SJCRH30 (cell line): ENCODE results near the gene CYP46A1. TPM values are rescaled to one million over a fixed set of nuclear protein-coding genes. Genes with fewer than 3 reads are reported as not detected.
A peak's percentile ranks its signal among the peaks of the same experiment; 100 is the strongest.

Experiments
- DNase-seq, 2 experiments: peaks; one replicate each; pipeline ENCODE4 v3.0.0-alpha.2; 2015 to 2020
- H3K27ac ChIP-seq: fragments of 250-450 bp; sonication (Bioruptor Pico); 2 replicates; pipeline ENCODE4 v1.5.1; 2020; ENCODE audit warnings: mild to moderate bottlenecking, moderate library complexity
- H3K27me3 ChIP-seq: fragments of 250-450 bp; sonication (Bioruptor Pico); 2 replicates; pipeline ENCODE4 v1.5.1; 2020; ENCODE audit warnings: mild to moderate bottlenecking, moderate library complexity
- H3K36me3 ChIP-seq: fragments of 250-450 bp; sonication (Bioruptor Pico); 2 replicates; pipeline ENCODE4 v1.5.1; 2020; ENCODE audit warnings: mild to moderate bottlenecking, moderate library complexity
- H3K4me1 ChIP-seq: fragments of 250-450 bp; sonication (Bioruptor Pico); 2 replicates; pipeline ENCODE4 v1.5.1; 2020; ENCODE audit warnings: mild to moderate bottlenecking, moderate library complexity
- H3K4me3 ChIP-seq: fragments of 250-450 bp; sonication (Bioruptor Pico); 2 replicates; pipeline ENCODE4 v1.5.1; 2020; ENCODE audit warnings: mild to moderate bottlenecking, moderate library complexity
- H3K9me3 ChIP-seq: fragments of 250-450 bp; sonication (Bioruptor Pico); replicated peaks from 2 replicates; pipeline ENCODE4 v1.5.1; 2020; ENCODE audit warnings: mild to moderate bottlenecking, moderate library complexity
- total RNA-seq: library from RNA; depleted of rRNA; stranded (reverse); fragments of >200 nt; shearing (Covaris generic); gene quantifications from 2 replicates; pipeline ENCODE4 v1.2.3, GENCODE V29; 2014

CYP46A1 gene
- total RNA-seq, 1 experiment from 2014 or later: 0.10 TPM

DNA sequence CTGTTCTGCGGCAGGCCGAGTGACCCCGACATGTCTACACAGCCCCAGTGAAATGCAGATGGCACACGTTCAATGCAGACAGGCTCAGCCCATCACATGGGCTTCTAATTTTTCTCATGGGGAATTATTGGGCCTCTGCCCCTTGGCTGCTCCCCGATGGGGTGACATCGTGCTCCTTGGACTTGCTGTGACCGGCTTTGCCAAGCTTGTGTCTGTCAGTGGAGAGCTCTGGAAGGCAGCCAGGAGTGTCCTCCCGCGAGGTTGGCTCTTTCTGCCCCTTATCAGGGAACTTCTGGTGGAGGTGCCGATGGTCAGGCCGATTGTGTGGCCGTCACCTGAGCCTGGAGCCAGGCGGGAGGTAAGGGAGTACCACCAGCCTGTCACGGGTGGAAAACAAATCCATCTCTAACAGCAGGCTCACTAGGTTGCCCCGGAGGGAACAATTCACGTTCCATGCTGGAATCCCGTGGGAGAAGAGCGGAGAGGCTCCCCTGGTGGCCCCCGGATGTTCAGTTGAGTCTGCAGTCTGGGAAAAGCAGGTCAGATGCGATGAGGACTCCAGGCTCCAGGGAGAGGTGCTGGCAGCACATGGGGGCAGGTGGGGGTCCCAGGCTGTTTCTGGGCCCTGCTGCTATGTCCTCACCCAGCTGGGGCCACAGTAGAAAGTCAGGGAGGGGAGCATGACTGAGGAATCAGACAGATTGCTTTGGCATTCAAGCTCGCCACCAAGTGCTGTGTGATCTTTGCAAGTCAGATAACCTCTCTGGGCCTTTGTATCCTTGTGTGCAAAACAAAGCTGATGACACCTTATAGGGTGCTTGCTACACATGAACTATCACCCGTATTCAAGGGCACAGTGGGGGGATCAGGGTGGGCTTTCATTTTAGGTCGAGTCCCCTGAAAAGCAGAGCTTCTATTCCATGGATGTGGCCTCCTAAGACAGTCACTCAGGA lies 65.9 kb downstream of the CYP46A1 start:
- Histone ChIP-seq H3K36me3 (no peaks in the 10 kb centered on the region), H3K27me3 (peaks cover 19% of the 10 kb centered on the region; the same call in 1 of the 2 replicates), H3K9me3 (no peaks in the 10 kb centered on the region), H3K27ac (no peak overlapping the region), H3K4me3 (no peak overlapping the region), H3K4me1 (peaks cover 44% of the 10 kb centered on the region)
- DNase-seq: no peak

DNA sequence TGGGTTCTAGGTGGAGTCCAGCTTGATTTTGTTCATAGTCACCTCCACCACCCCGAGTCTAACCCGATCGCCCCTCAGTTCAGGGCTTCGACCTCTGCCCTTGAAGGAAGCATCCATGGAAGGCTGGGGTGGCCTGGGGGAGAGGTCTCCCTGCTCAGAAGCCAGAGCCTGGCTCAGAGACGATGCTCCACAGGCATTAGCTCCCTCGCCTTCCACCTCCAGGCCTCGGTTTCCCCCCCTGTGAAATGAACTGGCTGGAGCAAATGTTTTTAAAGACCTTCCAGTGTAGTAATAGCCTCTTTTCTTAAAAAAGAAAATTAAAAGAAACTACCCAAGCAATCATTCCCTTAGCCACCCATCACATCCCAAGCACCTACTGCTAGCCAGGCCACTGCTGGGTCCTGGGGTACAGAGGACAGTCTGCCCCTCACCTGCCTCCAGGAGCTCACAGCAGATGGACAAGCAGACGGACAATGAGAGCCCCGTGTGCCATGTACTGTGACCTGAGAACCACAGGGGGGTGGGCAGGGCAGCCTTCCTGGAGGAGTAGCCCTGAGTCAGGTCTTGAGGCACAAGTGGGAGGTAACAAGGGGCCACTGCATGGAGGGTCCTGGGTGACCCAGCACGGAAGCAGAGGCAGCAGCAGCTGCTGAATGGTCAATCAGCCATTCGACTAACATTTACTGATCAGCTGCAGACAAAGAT lies 66.8 kb downstream of the CYP46A1 start:
- Histone ChIP-seq H3K36me3 (no peaks in the 10 kb centered on the region), H3K27ac (no peak overlapping the region), H3K27me3 (peaks cover 19% of the 10 kb centered on the region; the same call in 1 of the 2 replicates), H3K9me3 (no peaks in the 10 kb centered on the region), H3K4me3 (no peak overlapping the region), H3K4me1 (peaks cover 51% of the 10 kb centered on the region)
- DNase-seq: no peak

DNA sequence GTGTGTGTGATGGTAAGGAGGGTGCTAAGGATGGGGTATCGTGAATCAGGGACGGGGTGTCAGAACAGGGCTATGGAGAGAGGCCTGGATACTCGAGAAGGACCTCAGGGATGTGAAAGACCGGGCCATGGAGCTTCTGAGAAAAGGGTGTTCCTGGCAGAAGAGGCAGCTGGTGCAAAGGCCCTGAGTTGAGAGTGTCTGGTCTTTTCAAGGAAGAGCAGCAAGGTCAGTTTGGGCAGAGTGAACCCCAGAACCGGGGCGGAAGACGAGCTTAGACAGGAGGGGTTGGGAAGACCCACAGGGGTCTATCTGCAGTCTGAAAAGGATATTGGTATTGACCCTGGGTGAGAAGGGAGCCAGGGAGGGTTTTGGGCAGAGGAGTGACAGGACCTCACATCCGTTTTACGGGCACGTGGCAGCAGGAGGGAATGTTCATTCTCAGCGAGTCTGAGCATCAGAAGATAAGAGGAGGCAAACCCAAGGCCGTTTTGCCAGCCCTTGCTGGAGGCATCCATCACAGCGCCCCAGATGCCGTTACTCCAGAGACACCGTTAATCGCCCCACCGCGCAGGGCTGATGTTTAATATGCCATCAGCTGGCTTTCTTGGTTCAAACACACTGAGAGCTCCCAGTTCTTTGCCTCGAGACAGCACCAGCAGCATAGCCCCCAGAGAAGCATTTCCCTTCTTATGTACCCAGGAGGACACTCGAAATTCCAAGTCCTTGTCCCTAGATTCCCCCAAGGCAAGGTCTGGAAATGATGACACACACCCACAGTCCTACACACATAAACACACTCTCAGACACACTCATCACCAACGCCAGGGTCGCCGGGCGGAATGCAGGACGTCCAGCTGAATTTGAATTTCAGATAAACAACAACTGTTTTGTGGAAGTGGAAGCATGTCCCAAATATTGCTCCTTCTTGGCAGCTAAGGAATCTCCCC lies 67.7 kb downstream of the CYP46A1 start:
- H3K9me3 ChIP-seq: no peaks in the 10 kb centered on the region
- DNase-seq: peak in 1 of 2 experiments; percentile 39
- peaks cover 49% of the 10 kb centered on the region for H3K4me1 ChIP-seq
- H3K27ac ChIP-seq: no peak overlapping the region
- H3K27me3 ChIP-seq: peaks cover 19% of the 10 kb centered on the region; the same call in 1 of the 2 replicates
- H3K36me3 ChIP-seq: no peaks in the 10 kb centered on the region
- no peak overlapping the region for H3K4me3 ChIP-seq

DNA sequence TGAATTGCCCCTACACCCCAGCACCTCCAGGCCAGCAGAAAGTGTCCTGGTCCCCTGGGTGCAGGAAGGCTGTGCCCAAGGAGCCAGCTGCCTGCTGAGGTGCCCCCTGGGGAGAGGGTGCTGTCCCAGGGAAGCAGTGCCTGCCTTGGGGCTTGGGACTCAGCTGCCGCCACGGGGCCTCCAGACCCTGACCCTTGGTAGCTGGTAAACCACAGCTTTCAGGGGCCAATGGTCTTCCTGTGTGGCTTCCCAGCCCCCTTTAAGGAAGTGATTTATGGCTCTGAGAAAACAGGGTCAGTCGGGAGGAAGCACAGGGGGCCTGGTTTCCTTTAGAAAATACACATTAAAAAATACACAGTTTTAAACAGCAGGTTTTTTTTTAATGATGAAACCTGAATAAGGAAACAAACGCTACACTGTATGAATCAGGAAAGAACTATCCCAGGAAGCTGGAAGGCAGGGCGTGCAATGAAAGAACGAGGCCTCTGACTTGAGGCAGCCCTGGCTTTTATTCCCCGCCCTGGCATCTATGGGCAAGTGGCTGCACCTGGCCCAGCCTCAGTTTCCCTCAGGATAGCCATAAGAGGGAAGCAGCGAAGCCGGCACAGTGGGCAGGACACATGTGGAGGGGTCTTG lies 68.5 kb downstream of the CYP46A1 start:
- DNase-seq: peak in 1 of 2 experiments; percentile 57
- H3K4me1 ChIP-seq: peaks cover 45% of the 10 kb centered on the region

DNA sequence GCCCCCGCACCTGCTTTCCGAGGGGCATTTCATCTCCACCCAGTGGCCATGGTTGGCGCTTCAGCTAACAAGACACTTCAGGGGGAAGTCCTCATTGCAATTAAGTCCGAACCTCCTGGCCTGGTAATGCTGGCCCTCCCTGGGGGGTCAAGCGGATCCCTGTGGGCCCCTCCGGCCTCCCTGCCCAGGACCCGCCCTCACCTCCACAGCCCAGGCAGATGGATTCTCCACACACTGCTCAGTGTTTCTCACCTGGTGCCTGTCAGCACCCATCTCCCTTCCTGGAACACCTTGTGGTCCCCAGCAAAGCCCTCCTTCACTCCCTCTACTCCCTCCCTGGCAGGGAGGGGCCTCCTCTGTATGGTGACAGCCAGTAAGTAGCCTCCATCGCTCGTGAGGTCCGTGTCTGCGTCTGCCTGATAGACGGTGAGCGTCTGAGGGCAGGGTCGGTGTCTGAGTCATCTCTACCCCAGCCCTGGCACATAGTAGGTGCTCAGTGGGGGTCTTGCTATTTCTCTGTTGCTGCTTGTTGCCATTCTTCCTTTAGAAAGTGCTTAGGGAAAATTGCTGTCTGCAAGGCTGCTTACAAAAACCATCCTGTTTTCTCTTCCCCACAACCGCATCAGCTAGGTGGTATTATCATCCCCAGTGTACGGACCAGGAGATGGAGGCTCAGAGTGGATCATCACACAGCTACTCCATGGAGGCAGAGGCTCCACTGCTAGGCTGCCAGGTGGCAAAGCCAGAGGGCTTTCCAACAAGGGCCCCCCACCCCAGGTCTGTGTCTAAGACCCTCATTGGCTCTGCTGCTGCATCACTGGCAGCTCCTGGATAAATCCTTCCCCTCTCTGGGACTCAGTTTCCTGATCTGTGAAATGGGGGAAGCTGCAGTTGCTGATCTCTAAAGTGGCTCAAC lies 69.4 kb downstream of the CYP46A1 start:
- DNase-seq: no peak
- Histone ChIP-seq H3K4me1 (peaks cover 45% of the 10 kb centered on the region), H3K36me3 (no peaks in the 10 kb centered on the region), H3K9me3 (no peaks in the 10 kb centered on the region), H3K4me3 (no peak overlapping the region), H3K27me3 (peaks cover 17% of the 10 kb centered on the region; the same call in 1 of the 2 replicates), H3K27ac (no peak overlapping the region; the same call in 1 of the 2 replicates)

More for the DNA sequence above, 68.5 kb downstream of the CYP46A1 start:
- no peaks in the 10 kb centered on the region for H3K9me3 ChIP-seq
- no peaks in the 10 kb centered on the region for H3K36me3 ChIP-seq
- no peak overlapping the region for H3K27ac ChIP-seq
- peaks cover 19% of the 10 kb centered on the region; the same call in 1 of the 2 replicates for H3K27me3 ChIP-seq
- H3K4me3 ChIP-seq: no peak overlapping the region

DNA sequence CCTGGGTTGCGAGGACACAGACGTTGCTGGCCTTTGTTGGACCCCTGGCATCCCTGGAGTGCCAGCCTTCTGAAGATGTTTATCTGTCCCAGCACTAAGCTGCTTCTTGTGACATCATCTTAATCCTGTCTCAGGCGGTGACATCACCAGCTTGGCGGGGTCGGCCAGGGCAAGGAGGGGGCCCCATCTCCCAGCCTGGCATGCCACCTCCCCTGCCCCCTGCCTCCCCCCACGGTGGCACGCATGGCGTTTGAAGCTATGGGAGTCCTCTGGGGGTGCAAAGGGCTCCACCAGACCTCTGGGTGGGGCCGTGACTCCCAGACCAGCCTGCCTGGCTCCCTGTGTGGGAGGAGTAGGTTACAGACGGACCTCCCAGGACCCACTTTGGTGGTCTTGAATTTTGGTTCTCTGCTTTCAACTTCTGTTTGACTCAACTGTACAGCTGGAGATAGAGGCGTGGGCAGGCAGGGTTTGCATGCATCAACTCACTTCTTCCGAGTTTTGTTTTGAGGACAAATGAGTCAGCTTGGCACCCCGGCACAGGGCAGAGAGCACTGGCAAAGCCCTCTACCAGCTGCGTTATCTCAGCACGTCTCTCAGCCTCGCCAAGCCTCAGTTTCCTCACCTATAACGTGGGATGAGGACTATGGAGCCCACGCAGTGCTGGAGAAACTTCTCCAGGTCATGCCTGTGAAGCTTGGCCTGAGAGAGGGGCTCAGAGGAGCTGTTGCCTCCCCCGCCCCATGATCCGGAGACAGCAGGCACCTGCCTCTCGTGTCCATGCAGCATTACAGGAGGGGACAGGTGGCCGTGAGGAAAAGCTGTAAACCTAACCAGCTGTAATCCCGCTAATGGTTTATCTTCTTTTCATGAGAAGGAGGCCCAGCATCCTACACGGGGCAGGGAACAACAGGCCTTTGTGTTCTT lies 70.3 kb downstream of the CYP46A1 start:
- peak; percentile 81 to 94 for DNase-seq
- no peaks in the 10 kb centered on the region for H3K36me3 ChIP-seq
- peaks cover 45% of the 10 kb centered on the region for H3K4me1 ChIP-seq
- no peak overlapping the region for H3K4me3 ChIP-seq
- peak overlapping the region; percentile 68 for H3K27ac ChIP-seq
- no peaks in the 10 kb centered on the region for H3K9me3 ChIP-seq
- H3K27me3 ChIP-seq: peaks cover 8% of the 10 kb centered on the region; the same call in 1 of the 2 replicates

DNA sequence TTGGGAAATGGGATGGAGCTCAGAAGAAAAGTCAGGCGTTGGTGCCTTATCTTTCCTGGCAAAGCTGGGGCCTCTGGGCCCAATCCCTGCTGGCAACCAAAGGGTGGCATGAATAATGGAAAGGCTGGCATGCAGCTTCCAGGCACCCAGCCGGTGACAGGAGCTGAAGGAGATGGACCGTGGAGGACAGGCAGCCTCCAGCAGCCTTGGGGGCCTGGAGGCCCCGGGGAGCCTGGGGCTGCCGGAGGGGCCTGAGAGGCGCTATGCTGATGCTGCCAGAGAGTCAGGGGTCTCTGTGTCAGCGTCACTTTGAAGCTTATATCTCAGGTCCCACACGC lies 70.9 kb downstream of the CYP46A1 start:
- Histone ChIP-seq H3K36me3 (no peaks in the 10 kb centered on the region), H3K27ac (peak overlapping the region; percentile 68), H3K9me3 (no peaks in the 10 kb centered on the region), H3K4me1 (peaks cover 45% of the 10 kb centered on the region), H3K27me3 (0 out of 2 replicates have a peak, but pooled peaks cover 2% of the 10 kb centered on the region), H3K4me3 (no peak overlapping the region)
- no peak for DNase-seq

DNA sequence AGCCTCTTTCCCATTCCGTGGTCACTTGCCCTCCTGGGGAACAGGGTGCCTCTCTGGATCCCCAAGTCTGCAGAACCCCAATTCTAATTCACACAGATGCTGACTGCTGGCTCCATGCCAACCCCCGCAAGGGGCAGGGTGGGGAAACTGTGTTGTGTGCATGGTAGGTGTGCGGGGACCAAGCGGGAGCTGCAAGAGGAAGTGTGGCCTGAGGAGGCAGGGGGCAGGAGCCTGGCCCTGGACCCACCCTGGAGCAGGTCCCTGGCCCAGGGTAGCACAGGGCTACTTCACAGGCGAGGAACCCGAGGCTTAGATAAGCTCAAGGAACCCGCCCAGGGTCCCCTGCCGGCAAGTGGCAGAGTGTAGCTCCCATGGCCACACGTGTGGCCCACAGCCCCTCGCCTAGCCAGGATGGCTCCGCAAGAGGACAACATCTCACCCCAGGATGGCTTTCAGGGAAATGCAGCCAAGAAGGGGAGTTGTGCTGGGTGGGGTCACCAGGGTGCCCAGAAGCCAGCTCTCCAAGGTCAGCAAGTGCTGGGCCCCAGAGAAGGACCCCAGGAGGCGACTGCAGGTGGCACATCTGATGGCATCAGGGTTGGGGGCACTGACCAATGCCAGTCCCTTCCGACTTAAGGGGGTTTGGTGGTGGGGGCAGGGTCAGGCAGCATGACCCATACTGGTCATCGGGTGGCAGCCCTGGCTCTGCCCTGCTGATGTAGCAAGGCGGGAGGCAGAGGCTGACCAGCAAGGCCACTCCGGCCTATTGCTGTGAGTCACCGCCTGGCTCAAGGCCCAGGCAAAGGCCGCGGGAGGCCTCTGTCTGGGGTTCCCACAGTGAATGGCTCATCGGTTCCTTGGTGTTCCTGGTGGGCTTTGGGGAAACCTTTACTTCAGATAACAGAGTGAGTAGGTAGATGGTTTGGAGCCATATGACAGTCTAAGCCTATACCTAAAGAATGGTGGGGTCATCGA lies 71.8 kb downstream of the CYP46A1 start:
- peak in 1 of 2 experiments; percentile 54 for DNase-seq
- Histone ChIP-seq H3K27ac (no peak overlapping the region), H3K27me3 (no peaks in the 10 kb centered on the region), H3K4me1 (peaks cover 45% of the 10 kb centered on the region), H3K9me3 (no peaks in the 10 kb centered on the region), H3K4me3 (no peak overlapping the region), H3K36me3 (no peaks in the 10 kb centered on the region)

DNA sequence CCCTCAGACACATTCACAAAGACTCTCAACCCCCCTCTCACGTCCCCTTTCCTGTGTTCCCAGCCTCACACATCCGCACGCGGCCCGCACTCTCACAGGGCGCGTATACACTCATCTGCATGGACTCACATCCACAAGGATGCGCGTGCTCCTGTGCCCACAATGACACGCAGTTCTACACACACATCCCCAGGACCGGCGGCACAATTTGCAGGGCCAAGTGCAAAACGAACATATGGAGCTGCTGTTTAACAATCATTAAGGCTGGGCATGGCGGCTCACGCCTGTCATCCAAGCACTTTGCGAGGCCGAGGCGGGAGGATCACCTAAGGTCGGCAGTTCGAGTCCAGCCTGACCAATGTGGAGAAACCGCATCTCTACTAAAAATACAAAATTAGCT lies 72.7 kb downstream of the CYP46A1 start:
- Histone ChIP-seq H3K4me3 (no peak overlapping the region), H3K27ac (no peak overlapping the region), H3K4me1 (peaks cover 45% of the 10 kb centered on the region), H3K9me3 (no peaks in the 10 kb centered on the region), H3K36me3 (no peaks in the 10 kb centered on the region), H3K27me3 (no peaks in the 10 kb centered on the region)
- DNase-seq: no peak

DNA sequence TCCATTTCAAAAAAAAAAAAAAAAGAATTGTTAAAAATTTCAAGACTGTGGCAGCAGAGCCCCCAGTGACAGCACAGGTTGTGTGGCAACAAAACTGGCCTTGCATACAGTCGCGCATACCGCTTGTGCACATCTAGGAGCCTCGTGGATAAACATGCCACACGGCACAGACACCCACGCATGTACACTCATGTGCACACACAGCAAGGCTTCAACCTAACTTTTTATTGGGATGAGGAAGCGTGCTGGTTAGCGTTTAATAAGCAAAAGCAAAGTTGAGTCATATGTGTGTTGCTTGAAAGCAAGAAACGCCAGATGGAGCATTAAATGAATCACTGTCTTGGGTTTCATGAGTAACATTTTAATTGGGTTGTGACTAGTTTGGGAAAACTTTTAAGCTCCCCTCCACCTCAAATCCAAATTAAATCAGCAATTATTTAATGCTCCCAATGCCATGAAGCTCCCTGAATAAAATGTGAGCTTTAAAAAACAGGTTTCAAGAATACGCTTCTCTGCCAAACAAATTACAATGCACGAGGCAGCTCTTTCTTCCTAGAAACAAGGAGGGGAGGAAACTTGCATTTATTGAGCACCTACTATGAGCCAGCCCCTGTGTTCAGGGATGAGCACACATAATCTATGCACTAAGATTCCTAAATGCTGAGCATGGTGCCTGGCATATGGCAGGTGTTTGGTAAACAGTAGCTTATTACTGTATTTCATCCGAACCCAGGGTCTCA lies 73.4 kb downstream of the CYP46A1 start:
- Histone ChIP-seq H3K27ac (no peak overlapping the region), H3K4me3 (no peak overlapping the region), H3K36me3 (no peaks in the 10 kb centered on the region), H3K9me3 (no peaks in the 10 kb centered on the region), H3K27me3 (no peaks in the 10 kb centered on the region), H3K4me1 (peaks cover 39% of the 10 kb centered on the region)
- DNase-seq: no peak
